ENCODE data around the gene ELMO1.

The ELMO1 gene

DNA sequence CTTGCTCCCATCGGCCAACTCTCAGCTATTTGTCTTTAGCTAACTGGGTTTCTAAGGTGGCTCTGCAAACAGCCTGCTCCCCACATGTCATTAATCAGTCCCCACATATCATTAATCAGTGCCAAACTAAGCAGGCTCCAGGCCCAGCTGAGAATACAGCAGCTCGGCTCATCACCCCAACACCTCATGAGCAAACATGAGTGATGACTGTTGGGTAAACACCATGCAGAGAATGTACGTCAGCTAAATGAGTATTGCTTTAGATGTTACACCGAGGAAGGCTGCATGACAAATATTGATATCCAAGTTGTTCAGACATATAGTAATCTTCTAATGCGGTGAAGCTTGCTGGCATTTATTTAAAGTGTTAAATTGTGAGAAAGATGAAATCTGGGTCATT, 536.9 kb downstream of the ELMO1 start:
- no peak for TF ChIP-seq JUND (IDR thresholded peaks at IDR 0.05; ENCODE audit: low read depth)
- in situ Hi-C loops (cut with HindIII; ENCODE audit: low pct_unique_long_range_greater_than_20kb, low sequenced_read_pairs), result no loop called here
- DNase-seq (ENCODE audit: low read depth in 1 of 2, low spot score in 1 of 2), result no peak

DNA sequence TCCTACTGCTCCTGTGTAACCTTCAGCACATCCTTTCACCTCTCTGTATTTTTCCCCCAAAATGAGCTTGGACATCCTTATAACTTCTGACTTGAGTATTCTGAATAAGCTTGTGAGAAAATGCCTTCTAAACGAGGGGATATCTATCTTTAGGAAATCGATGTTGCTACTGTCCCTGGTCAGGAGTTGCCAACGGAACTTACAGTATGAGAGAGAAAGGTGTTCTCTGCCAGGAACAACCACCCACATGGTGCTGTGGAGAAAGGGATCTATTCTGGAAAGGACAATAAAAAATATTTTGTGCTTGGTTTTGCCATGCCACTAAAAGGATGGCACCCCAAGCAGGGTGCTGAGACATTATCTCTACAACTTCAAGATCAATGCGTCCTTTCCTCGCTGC, 537.8 kb downstream of the ELMO1 start:
- no peak for TF ChIP-seq JUND (IDR thresholded peaks at IDR 0.05; ENCODE audit: low read depth)
- in situ Hi-C loops (cut with HindIII; ENCODE audit: low pct_unique_long_range_greater_than_20kb, low sequenced_read_pairs), result no loop called here
- no peak for DNase-seq (ENCODE audit: low read depth in 1 of 2, low spot score in 1 of 2)

DNA sequence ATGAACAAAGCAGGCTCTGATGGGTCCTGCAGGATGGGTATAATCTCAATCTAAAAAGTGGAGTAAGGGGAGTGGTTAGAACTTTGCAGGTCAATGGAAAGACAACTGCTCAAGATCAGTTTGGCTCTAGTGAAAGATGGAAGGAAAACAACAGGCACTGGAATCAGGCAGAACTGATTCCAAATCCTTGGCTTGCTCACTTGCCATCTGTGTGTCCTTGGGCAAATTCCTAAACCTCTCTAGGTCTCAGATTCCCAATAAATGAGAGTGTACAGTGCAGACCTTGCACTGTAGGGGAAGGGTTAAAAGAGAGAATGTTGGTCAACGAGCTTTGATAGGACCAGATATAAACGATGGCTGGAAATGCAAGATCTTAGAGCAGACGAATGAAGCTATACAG, 538.3 kb downstream of the ELMO1 start:
- no peak for TF ChIP-seq JUND (IDR thresholded peaks at IDR 0.05; ENCODE audit: low read depth)
- in situ Hi-C loops (cut with HindIII; ENCODE audit: low pct_unique_long_range_greater_than_20kb, low sequenced_read_pairs), result no loop called here
- DNase-seq (ENCODE audit: low read depth in 1 of 2, low spot score in 1 of 2), result no peak

DNA sequence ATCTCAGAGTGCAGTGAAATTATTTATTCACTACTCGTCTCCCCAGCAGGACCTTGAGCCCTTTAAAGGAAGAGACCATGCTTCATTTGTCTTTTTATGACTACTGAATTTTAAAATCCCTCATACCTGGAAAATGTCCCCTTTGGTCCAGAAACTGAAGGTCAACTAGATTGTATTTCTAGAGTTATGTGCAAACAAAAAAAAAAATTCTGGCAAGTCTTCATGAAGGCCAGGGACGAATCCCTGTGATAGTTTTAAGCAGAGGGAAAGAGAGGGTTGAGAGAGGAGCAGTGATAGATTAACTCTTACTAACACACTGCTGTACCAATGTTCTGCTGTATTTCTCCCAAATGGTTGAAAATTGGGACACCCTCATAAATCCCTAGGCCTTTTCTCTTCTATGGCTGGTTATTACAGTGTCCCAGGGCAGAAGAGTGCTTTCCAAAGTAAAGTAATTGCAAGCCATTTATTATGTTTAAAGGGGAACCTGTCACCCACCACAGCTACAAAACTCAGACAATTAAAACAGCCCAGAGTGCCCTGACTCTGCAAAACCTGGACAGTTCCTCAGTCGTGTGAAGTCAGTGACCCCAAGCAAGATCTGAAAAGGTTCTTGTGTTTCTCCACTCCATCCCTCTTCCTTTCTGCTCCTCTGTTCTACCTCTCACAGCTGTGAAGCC, 541.6 kb downstream of the ELMO1 start:
- DNase-seq (ENCODE audit: low read depth in 1 of 2, low spot score in 1 of 2), result no peak
- in situ Hi-C loops (cut with HindIII; ENCODE audit: low pct_unique_long_range_greater_than_20kb, low sequenced_read_pairs), result no loop called here
- TF ChIP-seq JUND (IDR thresholded peaks at IDR 0.05; ENCODE audit: low read depth), result no peak

DNA sequence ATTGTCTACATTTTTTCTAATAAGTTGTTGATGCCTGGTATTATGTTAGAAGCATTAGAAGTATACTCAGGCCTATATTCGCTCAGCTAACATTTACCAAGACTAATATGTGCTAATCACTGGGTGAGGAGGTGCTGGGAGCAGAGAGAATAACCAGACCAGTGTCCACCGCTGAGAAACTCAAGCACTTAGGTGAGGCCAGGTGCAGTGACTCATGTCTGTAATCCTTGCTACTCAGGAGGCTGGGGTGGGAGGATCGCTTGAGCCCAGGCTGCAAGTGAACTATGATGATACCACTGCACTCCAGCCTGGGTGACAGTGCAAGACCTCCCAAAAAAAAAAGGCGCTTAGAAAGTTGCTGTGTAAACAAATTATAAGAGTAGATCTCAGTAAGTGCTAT, 542.2 kb downstream of the ELMO1 start:
- DNase-seq (ENCODE audit: low read depth in 1 of 2, low spot score in 1 of 2), result no peak
- in situ Hi-C loops (cut with HindIII; ENCODE audit: low pct_unique_long_range_greater_than_20kb, low sequenced_read_pairs), result no loop called here
- TF ChIP-seq JUND (IDR thresholded peaks at IDR 0.05; ENCODE audit: low read depth), result no peak

DNA sequence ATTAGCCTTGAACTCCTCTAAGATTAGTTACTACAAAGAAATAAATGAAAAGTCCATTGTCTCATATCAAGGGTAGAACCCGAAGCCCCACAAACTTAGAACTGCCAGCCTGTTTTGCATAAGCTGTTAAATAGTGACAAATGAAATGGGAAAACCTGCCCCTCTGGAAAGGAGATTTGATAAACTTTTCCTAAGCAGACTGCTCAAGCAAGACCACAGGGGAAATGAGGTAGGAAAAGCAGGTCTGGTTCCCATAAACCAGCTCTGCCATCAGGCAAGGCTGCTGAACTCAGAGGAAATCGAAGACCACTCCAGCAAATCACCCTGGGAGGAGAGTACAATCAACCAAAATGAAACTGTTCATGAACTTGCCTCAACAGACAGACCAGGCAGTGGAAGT, 542.8 kb downstream of the ELMO1 start:
- in situ Hi-C loops (cut with HindIII; ENCODE audit: low pct_unique_long_range_greater_than_20kb, low sequenced_read_pairs), result no loop called here
- DNase-seq (ENCODE audit: low read depth in 1 of 2, low spot score in 1 of 2), result no peak
- no peak for TF ChIP-seq JUND (IDR thresholded peaks at IDR 0.05; ENCODE audit: low read depth)

DNA sequence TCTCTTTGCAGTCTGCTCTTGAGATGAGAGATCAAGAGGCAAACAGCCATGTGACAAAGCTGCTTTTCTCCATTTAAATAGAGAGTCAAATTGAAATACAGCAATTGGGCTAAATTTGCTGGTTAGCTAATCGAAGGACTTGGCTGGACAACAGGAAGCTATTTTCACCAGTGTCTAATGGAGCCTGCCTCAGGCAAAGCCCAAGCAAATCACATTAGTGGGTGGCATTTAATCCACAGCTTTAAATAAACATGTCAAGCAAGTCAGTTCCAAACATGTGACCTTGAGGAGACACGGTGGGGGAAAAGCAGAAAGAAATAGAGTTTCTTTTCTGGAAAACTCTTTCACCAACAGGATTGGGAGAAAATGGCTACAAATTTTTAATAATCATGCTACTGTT, 543.9 kb downstream of the ELMO1 start:
- in situ Hi-C loops (cut with HindIII; ENCODE audit: low pct_unique_long_range_greater_than_20kb, low sequenced_read_pairs), result no loop called here
- no peak for TF ChIP-seq JUND (IDR thresholded peaks at IDR 0.05; ENCODE audit: low read depth)
- DNase-seq (ENCODE audit: low read depth in 1 of 2, low spot score in 1 of 2), result no peak

DNA sequence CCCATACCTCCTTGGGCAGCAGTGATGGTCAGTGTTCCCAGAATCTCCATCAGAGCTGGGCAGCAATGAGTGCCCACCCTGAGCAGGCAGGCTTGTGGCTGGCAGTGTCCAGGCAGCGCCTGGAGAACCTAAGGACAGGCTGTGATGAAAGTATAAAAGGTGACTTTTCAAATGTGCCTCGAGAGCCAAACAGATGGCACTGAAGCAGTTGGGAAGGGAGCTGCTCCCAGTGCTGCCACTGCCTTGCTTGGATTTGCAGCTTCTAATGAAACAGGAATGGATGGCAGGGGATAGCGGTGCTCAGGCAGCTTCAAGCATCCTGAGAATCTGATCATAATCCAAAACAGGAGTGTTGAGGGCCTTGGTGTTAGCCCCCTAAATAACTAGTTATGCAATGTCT, 544.6 kb downstream of the ELMO1 start:
- in situ Hi-C loops (cut with HindIII; ENCODE audit: low pct_unique_long_range_greater_than_20kb, low sequenced_read_pairs), result no loop called here
- no peak for DNase-seq (ENCODE audit: low read depth in 1 of 2, low spot score in 1 of 2)
- TF ChIP-seq JUND (IDR thresholded peaks at IDR 0.05; ENCODE audit: low read depth), result no peak

DNA sequence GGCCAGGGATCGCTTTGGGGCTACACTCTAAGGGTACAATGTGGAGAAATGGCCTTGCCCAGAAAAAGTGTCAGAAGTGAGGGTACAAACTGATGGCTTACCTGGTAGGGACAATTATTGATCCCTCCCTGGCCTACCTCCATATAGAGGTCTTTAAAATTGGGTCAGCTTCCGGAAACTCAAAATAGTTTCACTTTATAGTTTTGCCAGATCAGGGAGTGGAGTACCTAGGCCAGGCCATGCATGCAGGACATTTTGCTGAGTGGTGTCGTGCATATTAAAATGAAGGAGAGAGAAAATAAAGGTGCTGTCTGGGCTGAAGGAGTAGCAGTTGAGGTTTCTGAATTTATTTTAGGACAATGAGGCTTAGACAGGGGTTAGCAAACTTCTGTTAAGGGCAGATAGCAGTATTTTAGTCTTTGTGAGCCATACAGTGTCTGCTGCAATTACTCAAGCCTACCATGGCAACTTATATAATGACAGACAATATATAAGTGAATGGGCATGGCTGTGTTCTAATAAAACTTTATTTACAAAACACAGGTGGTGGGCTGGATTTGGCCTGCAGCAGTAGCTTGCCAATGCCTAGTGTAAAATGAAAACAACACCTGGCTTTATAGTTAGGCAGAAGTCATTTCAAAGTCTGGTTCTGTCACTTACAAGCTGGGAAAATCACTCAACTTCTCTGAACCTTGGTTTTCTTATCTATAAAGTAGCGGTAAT, 547.5 kb downstream of the ELMO1 start:
- DNase-seq (ENCODE audit: low read depth in 1 of 2, low spot score in 1 of 2), result no peak
- in situ Hi-C loops (cut with HindIII; ENCODE audit: low pct_unique_long_range_greater_than_20kb, low sequenced_read_pairs), result no loop called here
- no peak for TF ChIP-seq JUND (IDR thresholded peaks at IDR 0.05; ENCODE audit: low read depth)

DNA sequence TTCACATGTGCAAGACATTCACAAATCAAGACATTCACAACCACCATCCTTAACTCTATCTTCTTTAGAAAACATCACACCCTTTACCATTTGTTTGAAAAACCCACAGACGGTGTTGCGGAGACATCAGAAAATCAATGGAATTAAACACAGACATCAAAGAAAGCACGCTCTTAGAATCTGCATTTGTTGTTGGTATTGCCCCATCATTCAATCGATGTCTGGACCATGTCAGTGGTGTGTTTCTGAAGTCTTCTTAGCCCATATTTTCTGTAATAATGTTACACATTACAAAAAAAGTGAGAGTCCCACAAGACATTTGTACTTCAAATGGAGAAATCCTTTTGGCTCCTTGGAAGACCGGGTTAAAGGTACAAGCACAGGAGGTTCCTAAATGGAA, 550.5 kb downstream of the ELMO1 start:
- in situ Hi-C loops (cut with HindIII; ENCODE audit: low pct_unique_long_range_greater_than_20kb, low sequenced_read_pairs), result no loop called here
- TF ChIP-seq JUND (IDR thresholded peaks at IDR 0.05; ENCODE audit: low read depth), result no peak
- no peak for DNase-seq (ENCODE audit: low read depth in 1 of 2, low spot score in 1 of 2)

DNA sequence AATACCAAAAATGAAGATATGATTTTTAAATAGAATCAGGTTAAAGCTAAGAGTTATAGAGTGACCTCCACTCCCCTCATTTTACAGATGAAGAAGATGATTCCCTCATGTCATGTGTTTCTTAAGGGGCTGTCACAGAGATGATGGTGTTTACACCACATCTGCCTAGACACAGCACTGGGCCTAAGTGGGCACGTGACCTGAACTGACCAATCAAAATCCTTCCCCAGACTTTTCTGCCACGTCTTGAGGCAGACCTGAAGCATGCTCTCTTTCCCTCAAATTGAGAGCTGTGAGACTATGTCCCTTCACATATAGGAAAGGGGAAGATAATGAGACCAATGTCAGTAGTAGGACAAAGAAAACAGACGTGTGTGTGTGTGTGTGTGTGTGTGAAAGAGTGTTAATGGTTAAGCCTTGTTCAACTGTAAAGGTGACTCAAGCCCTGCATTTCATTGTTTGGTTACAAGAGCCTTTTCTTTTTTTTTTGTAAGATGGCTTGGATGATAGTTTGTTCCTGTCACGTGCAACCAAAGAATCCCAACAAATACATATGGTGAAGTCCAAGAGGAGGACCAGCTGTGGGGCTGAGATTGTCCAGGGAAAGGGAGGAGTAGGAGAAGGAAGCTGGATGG, 551.6 kb downstream of the ELMO1 start:
- in situ Hi-C loops (cut with HindIII; ENCODE audit: low pct_unique_long_range_greater_than_20kb, low sequenced_read_pairs), result no loop called here
- no peak for DNase-seq (ENCODE audit: low read depth in 1 of 2, low spot score in 1 of 2)
- TF ChIP-seq JUND (IDR thresholded peaks at IDR 0.05; ENCODE audit: low read depth), result no peak

DNA sequence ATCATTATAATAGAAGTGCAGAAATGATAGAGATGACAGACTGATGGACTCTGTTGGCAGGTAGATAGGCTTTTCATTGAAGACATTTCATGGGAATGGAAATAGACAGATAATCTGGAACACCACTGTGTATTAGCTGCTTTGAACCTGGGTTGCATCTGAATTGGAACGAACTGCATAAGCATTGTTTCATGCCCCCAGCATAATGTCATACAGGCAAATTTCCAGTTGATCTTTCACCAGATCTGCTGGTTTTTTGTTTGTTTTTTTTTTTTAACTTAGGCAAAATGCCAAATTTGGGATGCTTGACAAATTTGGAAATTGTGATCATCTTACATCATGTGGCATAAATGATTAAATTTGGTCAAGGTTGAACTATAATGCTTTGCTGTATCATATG, 552.2 kb downstream of the ELMO1 start:
- DNase-seq (ENCODE audit: low read depth in 1 of 2, low spot score in 1 of 2), result no peak
- in situ Hi-C loops (cut with HindIII; ENCODE audit: low pct_unique_long_range_greater_than_20kb, low sequenced_read_pairs), result no loop called here
- TF ChIP-seq JUND (IDR thresholded peaks at IDR 0.05; ENCODE audit: low read depth), result no peak

DNA sequence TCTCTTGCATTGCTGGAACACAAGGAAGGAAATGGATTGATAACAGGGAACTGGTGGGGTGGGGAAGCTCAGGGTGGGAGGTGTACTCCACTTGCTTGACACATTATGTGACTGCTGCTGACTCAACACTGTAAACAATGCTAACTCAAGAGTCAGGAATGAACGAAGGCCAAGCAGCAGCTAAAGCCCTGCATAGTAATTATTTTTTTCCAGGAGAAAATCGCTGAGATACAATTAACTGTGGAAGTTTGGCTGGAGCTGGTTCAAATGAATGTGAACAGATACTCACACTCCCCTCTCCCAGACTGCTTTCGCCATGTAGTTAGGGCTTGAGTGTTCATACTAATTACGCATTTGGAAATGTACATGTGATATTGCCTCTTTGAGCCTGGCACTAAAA, 553.5 kb downstream of the ELMO1 start:
- TF ChIP-seq JUND (IDR thresholded peaks at IDR 0.05; ENCODE audit: low read depth), result no peak
- DNase-seq (ENCODE audit: low read depth in 1 of 2, low spot score in 1 of 2), result no peak
- in situ Hi-C loops (cut with HindIII; ENCODE audit: low pct_unique_long_range_greater_than_20kb, low sequenced_read_pairs), result no loop called here
